NB4 (cell line): ENCODE data around the gene FUNDC2.

Experiments used
- DNase-seq: peaks from one replicate; pipeline ENCODE4 v3.0.0; 2010; ENCODE audit warnings: low read depth
- H3K4me3 ChIP-seq: one replicate; pipeline ENCODE4 v1.5.1; 2011; ENCODE audit warnings: mild to moderate bottlenecking, low read depth, low read length, moderate library complexity
- CTCF ChIP-seq: IDR thresholded peaks from one replicate; pipeline ENCODE4 v1.5.1; 2012; ENCODE audit warnings: low read depth, low read length
- MAX ChIP-seq: IDR thresholded peaks from 2 replicates; pipeline ENCODE4 v1.6.1; 2011; ENCODE audit warnings: low read depth, low read length
- MYC ChIP-seq: IDR thresholded peaks from 2 replicates; pipeline ENCODE4 v1.6.1; 2011; ENCODE audit warnings: low read depth, low read length
- POLR2A ChIP-seq: IDR thresholded peaks from 2 replicates; pipeline ENCODE4 v1.6.1; 2011; ENCODE audit warnings: mild to moderate bottlenecking; ENCODE audit not compliant: insufficient read length; ENCODE audit errors: extremely low read depth

Gene FUNDC2

GRCh38 chrX:155068165-155068564, 41.5 kb downstream of the FUNDC2 start:
- no peak for DNase-seq
- no peak overlapping the region for H3K4me3 ChIP-seq

GRCh38 chrX:155069414-155069813, 42.8 kb downstream of the FUNDC2 start:
- H3K4me3 ChIP-seq = peak overlapping the region; percentile 90
- TF ChIP-seq CTCF (no peak), MYC (no peak), POLR2A (no peak), MAX (no peak)
- DNase-seq = no peak

More at GRCh38 chrX:155068165-155068564, 41.5 kb downstream of the FUNDC2 start:
- TF ChIP-seq MAX (no peak), MYC (no peak), CTCF (no peak), POLR2A (no peak)

GRCh38 chrX:155070038-155070437, 43.4 kb downstream of the FUNDC2 start:
- peak overlapping the region; percentile 90 for H3K4me3 ChIP-seq
- peak; percentile 25 for DNase-seq
- TF ChIP-seq MAX (no peak), MYC (no peak), CTCF (no peak), POLR2A (no peak)

- TF ChIP-seq MYC = no peak
- no peak for TF ChIP-seq CTCF
- TF ChIP-seq MAX = no peak
- TF ChIP-seq POLR2A = no peak
- no peak for DNase-seq
- H3K4me3 ChIP-seq = peak overlapping the region; percentile 90
Observed at GRCh38 chrX:155070663-155070974, 44.0 kb downstream of the FUNDC2 start.

- H3K4me3 ChIP-seq = peak within 1 kb of the TSS; percentile 90
- DNase-seq = peak; percentile 90
- peak; percentile 46 for TF ChIP-seq MAX
- TF ChIP-seq MYC = no peak; the same call in 1 of the 2 replicates
- TF ChIP-seq CTCF = no peak
- TF ChIP-seq POLR2A = peak; percentile 78
Observed at GRCh38 chrX:155070975-155071693, 44.5 kb downstream of the FUNDC2 start, which contains the start of the genes BRCC3, CMC4 and MTCP1. Gene BRCC3 (plus strand): TSS chrX:155071508. CDS start chrX:155071528, 20 bp downstream. Gene CMC4 (minus strand): TSS chrX:155071136. CDS start chrX:155064023, 7,113 bp downstream. Gene MTCP1 (minus strand): TSS chrX:155071136. CDS start chrX:155066010, 5,126 bp downstream.
